GM19452 (cell line): ENCODE measurements around the gene MYO7A.

Experiments
- ATAC-seq: cut with Tn5 transposase; IDR thresholded peaks from one replicate; pipeline ENCODE4 v1.9.1; 2021; ENCODE audit not compliant: unreplicated experiment

The MYO7A gene

DNA sequence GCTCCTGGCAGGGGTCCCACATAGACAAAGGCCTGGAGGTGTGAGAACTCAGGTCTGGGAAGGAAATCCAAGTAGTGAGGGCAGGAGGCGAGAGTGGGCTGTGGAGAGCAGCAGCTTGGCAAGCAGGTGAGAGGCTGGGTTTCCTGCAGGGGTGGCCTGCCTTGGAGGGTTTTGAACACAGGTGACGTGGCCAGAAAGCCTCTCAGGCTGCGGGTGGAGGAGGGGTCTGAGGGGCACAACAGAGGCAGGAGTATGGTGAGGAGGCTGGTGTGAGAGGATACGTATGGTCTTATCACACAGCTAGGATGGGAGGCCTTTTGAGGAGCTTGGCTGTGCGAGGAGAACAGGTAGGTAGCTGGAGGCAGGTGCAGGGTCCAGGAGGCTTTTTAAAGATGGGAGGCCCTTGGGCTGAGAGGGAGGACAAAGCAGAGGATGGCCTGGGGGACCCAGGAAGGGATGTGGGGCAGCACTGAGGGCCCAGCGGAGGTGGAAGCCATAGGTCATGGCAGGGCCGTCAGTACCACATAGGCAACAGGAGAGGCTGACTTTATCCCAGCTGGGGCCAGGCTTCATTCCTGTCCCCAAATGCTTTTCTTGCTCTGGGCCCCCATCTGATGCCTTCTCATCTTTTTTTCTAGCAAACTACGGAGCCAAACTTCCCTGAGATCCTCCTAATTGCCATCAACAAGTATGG, 84.4 kb downstream of the MYO7A start:
- ATAC-seq = no peak

DNA sequence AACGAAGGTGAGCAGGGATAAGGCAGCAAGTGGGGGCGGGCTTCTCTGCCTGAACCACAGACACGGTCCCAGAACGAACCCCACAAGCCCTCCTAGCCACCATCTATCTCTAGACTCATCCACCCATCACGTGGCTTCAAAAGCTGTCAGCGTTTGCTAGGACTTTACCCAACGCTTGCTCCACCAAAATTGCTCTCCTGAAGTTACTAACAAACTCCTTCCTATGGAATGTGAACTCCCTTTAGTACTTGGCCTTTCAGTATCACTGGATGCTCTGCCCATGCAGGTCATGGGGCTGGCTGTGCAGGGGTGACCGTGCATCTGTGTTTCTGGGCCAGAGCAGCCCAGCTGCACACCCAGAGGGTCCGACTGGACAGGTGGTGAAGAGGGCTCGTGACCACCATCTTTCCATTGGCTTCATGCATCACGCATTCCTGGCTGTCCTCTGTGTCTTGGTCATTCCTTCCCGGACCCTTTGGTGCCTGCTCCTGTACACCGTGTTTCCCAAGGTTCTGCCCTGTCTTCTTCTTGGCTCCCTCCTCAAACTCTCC, 85.1 kb downstream of the MYO7A start:
- no peak for ATAC-seq

DNA sequence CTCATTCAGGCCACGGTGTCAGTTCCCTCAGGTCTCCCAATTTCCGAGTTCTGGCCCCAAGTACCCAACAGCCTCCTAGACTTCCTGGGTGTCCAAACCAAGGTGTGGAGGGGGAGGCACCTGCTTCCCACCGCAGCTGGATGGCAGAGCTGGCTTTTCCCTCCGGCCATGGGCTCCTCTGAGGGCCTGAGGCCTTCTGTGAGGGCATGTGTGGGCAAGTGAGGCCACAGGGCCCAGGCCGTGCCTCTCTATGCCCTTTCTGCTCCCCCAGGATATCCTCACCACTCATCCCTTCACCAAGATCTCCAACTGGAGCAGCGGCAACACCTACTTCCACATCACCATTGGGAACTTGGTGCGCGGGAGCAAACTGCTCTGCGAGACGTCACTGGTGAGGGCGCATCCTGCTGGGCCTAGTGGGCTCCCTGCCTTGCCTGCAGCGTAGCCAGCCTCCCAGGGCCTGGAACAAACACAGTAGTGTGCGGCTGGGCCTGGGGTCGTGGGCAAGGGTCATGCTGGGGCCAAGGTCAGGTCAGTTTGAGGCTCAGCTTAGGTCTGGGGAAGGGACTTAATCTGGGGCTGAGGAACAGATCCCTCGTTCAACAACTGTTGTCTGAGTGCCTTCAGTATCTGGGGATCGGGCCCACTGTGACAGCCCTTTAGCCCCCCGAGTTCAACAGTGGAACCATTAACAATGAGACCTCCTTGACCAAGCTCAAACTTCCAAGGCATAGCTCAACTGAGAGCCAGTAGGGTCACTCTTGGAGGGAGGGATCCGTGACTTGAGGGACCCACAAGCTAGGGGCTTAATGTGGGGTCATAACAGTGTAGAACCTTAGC, 85.8 kb downstream of the MYO7A start:
- ATAC-seq = no peak

DNA sequence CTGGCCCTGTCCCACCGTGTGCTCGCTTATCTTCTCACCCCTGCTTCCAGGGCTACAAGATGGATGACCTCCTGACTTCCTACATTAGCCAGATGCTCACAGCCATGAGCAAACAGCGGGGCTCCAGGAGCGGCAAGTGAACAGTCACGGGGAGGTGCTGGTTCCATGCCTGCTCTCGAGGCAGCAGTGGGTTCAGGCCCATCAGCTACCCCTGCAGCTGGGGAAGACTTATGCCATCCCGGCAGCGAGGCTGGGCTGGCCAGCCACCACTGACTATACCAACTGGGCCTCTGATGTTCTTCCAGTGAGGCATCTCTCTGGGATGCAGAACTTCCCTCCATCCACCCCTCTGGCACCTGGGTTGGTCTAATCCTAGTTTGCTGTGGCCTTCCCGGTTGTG, 86.5 kb downstream of the MYO7A start:
- no peak for ATAC-seq

DNA sequence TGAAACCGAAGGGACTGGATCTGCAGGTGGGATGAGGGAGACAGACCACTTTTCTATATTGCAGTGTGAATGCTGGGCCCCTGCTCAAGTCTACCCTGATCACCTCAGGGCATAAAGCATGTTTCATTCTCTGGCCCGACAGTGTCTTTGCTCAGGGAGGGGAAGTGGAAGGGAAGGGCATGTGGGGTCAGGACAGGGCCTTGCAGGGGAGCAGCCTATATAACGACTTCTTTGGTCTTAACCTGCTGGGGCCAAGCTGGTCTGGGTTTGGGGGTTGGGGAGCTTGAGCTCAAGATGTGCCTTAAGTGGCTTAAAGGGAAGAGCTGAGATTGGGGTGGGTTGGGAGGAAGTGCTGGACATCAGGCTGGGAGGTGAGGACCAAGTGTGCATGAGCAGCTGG, 87.1 kb downstream of the MYO7A start:
- ATAC-seq = no peak

DNA sequence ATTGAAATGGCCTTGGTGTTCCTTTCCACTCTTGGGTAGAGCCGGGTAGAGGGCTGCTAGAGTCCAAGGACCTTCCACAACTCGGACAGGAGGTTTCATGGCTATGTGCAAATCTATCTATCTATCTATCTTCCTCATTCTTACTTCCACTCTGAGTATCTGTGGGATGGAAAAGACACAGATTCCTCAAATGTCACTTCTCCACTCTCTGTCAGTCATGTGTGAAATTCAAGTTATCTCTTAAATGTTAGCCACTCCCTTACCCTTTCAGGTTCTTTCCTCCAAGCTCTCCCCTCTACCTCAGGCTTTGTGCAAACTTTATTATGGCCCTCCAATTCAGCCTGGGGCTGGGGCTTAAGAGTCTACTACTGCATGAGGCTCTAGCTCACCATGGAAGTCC, 89.1 kb downstream of the MYO7A start:
- ATAC-seq = no peak

DNA sequence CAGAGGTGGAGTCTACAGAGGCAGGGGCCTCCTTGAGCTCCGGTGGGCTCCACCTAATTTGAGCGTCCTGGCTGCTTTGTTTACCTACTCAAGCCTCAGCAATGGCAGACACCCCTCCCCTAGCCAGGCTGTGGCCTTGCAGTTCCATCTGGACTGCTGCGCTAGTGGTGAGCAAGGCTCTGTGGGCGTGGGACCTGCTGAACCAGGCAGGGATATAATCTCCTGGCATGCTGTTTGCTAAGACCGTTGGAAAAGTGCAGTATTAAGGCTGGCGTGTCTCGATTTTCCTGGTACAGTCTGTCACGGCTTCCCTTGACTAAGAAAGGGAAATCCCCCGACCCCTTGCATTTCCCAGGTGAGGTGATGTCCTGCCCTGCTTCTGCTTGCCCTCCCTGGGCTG, 95.8 kb downstream of the MYO7A start:
- ATAC-seq = no peak

DNA sequence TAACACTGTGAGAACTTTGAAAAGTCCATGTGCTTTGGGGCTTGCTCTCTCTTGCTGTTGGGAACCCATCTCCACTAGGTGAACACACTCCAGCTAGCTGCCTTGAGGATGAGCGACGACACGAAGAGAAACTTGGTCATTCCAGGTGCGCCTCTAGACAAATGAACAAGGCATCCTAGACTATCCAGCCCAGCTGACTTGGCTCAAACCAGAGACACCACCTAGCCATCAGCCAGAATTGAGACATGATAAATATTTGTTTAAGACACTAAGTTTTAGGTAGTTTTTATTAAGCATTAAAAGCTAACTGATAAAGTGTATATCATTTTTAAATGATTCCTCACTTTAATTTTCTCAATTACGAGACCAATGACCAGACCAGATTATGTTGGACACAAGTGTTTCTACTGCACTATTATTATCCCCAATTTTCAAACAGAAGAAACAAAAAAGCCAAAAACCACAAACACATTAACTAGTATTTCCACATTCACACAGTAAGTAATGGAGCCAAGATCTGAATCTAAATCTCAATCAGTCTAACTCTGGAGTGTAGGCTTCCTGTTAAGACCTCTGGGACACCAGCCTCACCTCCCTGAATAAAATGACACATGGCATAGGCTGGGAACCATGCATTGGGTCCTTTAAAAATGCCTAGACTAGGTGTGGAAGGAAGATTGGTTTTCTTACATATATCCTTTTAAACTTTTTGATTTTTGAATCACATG, 103.0 kb downstream of the MYO7A start:
- no peak for ATAC-seq

DNA sequence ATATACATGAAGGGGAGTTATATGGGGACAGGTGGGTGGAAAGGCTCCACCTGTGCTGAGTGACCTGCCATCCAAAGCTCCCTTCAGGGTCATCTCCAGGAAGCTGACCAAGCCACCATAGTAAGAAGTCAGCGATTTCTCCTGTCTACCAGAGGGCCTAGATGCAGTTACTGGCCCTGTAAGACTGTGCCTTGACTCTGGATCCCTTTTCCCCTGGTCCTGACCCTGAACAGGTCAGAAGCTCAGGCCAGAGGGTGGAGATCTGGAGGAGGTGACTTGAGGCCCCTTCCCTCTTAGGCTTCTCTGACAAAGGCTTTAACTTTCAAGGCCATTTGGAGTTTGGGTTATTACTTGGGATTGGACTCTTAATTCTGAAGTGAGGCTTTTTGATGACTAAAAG, 103.8 kb downstream of the MYO7A start:
- ATAC-seq = no peak

DNA sequence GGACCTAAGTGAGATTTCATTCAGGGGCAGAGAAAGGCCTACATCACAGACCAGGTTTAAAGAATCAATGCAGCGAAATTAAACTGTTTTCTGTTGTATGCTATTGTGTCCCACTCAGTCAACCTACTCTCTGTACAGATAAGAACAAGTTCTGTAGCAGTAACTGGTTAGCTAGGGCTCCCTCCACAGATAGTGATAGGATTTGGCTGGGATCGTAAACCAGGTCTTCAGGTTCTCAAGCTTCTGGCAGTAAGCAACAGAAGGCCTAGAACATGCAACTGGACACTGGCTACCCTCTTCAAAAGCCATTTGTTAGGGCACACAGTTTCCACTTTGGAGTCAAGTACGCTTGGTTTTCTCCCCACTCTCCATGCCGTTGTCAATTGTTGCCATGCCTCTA, 104.2 kb downstream of the MYO7A start:
- no peak for ATAC-seq

DNA sequence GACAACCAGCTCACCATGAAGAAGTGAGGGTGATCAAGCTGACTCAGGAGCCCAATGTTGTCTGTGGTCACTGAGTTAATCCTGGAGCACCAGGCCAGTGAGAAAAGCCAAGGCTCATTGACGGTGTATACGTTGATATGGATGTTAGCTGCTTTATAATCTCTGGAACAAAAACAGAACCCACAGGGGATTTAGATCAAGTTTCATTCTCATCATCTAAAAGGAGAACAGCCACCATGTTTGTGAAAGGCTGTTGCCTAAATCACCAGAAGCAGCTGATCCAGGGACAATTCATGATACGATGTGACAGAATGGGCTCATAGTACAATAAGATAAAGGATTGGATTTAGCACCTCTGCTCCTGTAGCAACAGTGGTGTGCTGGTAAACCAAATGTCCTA, 105.0 kb downstream of the MYO7A start:
- no peak for ATAC-seq

DNA sequence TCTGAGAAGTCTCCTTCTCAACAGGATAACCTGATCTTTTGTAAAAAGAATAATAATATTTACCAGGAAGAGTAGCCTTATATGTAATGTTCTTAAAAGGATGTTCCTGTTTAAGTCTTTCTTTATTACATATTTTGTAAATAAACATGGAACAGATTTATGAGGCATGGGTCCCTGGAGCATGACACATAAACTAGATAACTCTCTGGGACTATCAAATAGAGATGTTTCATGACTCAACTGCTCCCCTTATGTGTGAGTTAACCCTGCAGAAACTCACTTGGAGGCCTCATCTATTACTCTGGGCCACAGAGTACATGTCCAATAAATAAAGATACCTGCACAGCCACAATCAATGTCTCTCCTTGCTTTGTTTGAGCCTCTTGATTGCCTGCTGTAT, 108.9 kb downstream of the MYO7A start:
- no peak for ATAC-seq

DNA sequence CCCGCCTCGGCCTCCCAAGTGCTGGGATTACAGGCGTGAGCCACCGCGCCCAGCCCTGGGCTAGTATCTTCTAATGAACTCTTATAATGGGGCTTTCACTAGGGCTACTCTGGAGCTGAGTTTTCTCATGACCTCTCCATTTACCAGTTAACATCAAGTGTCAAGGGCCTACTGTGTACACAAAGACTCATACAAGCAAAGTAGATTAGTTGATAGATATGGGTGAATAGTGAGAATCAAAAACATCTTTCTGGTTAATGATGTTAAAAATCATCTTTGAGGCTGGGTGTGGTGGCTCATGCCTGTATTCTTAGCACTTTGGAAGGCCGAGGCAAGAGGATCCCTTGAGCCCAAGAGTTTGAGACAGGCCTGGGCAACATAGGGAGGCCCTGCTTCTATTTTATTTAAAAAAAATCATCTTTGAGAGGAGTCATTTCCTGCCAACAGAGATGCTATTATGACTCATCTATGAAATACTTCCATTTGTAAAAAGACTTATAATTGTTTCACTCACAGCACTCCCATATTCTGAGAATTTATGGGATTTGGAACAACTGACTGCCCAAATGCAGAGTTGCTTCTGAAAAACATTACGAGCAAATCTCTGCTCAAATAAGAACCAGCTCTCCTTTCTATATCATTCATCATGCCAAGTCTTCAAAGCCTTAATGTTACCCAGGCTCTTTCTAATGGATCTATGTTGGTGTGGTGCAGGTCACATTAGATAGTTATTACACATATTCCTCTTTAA, 116.4 kb downstream of the MYO7A start:
- no peak for ATAC-seq

DNA sequence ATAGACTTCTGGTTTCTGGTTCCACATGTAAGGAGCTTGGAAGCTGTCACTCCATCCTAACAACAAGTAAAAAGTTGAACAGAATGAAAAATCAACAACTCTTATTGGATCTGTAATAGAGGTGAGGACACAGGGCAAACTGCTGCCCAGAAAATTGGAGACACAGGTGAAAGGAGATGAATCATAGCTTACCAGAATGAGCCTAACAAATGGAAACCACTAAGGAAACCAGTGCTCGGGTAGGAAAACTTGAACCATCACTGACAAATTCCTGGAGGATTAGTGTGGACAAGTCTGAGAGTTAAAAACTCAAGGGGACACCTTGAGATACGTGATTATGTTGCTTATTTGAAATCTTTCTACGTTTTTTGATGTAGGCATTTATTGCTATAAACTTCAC, 121.4 kb downstream of the MYO7A start:
- no peak for ATAC-seq

DNA sequence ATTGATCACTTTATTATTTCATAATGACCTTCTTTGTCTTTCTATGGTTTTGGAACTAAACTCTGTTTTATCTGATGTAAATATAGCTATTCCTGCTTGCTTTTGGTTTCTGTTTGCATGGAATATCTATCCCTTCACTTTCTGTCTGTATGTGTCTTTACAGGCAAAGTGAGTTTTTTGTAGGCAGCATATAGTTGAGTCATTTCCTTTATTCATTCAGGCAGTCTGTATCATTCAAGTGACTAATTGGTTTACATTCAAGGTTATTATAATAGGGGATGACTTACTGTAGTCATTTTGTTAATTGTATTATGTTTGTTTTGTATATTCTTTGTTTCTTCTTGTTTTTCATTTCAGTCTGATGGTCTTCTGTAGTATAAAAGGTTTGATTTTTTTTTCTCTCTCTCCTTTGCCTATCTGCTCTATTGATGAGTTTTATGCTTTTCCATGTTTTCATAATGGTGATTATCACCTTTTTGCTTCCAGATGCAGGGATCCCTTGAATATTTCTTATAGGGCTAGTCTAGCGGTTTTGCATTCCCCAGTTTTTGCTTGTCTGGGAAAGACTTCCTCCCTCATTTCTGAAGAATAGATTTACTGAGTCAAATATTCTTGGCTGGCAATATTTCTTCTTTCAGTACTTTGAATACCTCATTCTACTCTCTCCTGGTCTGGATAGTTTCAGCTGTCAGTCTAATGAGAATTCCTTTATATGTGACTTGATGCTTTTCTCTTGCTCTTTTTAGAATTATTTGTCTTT, 123.0 kb downstream of the MYO7A start:
- no peak for ATAC-seq

DNA sequence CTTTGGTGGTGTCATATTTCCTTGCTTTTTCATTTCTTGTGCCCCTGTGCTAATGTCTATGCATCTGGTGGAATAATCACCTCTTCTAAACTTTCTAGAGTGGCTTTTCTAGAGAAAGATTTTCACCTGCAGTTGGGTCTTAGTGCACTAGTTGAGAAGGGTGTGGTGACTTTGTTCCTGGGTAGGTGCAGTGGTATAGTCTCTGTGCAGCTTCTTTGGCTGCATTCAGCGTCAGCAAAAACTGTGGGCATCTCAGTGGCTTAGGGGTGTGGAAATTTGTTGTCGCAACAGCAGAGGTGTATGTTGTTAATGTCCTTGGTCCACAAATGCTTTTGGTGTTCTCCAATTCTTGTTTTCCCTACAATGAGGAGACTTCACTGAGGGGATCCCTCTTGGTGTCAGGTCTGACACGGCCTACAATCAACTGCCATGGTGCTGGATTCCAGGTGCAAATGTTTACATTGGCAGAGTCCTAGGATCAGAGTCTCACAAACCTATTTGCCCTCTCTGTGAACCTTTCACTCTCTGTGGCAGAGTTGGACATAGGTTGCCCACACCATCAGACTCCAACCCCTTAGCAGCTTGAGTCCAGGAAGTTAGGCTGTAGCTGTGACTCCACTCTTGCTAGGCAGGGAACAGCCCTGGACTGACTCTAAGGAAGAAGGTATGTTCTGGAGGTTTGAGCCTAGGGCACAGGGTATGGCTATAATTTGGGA, 124.7 kb downstream of the MYO7A start:
- no peak for ATAC-seq

DNA sequence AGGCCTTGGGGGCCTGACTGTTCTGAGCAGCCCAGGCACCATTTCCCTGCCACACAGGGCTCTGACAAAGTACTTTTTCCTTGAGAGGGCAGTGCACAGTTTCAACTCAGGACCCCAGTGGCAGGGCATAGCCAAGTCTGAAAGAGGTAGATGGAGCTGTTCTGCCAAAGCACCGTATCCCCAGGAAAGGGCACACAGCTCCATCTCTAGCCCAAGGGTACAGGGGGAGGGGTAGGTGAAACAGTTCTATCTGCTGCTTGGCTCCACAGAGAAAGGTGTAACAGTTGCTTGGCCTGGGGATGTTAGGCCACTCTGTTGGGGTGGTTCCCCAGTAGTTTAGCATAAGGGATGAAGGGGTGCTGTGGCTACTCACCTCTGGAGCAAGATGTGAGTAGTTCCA, 125.6 kb downstream of the MYO7A start:
- no peak for ATAC-seq

DNA sequence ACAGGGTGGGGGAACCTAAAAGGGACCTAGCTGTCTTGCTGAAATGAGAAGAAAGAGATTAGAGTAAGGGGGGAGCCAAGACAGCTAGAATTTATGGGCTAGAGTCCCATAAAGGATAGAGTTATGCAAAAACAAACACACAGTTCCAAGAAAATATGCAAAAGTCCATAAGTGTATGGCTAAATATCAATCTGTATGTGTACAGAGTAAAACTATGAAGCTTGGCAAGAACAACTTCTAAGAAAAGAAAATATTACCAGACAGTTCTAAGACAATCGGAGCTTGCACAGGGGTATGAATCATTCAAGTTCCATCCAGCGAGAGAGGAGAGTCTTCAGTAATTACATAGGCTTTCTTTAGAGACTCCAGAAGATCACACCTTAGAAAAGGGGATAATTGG, 131.6 kb downstream of the MYO7A start:
- ATAC-seq = no peak

DNA sequence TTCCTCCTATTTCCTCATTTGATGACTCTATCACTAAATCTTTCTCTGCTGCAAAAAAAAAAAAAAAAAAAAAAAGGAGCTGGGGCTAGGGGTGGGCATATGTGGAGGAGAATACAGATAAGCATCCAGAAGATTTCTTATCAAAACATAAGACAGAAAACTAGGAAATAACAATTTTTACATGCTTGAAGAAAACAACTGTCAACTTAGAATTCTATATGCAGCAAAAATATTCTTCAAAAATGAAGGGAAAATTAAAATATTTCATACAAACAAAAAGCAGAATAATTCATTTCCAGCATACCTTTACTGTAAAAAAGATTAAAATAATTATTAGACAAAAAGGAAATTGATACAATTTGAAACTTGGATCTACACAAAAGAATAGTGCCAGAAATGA, 134.8 kb downstream of the MYO7A start:
- ATAC-seq = no peak
